ENCODE results near the gene BACH2.
"Not testable (repeated sequence)": the region's sequence is repeated elsewhere in the genome, so short reads cannot be mapped to it uniquely, and the experiment has no call there.

BACH2 gene

GRCh38 chr6:90296341-90297114, at the start of gene BACH2:
TSS of gene BACH2 (minus strand) at chr6:90296843. CDS start at chr6:90008844, 287,999 bp downstream.
- peak; percentile 88 for DNase-seq (ENCODE audit: low read depth, low spot score)
- H3K4me3 ChIP-seq (ENCODE audit: low read depth, low read length), result peak within 1 kb of the TSS; percentile 64
- TF ChIP-seq CTCF (IDR thresholded peaks at IDR 0.05; ENCODE audit: low read depth, low read length), result peak; percentile 27
- in situ Hi-C loops (cut with HindIII; ENCODE audit: low sequenced_read_pairs), result no loop called here

GRCh38 chr6:90343576-90343975, 46.9 kb upstream of the BACH2 start:
- in situ Hi-C loops (cut with HindIII; ENCODE audit: low sequenced_read_pairs), result no loop called here
- H3K4me3 ChIP-seq (ENCODE audit: low read depth, low read length), result no peak overlapping the region
- peak; percentile 15 for DNase-seq (ENCODE audit: low read depth, low spot score)
- no peak for TF ChIP-seq CTCF (IDR thresholded peaks at IDR 0.05; ENCODE audit: low read depth, low read length)

DNA sequence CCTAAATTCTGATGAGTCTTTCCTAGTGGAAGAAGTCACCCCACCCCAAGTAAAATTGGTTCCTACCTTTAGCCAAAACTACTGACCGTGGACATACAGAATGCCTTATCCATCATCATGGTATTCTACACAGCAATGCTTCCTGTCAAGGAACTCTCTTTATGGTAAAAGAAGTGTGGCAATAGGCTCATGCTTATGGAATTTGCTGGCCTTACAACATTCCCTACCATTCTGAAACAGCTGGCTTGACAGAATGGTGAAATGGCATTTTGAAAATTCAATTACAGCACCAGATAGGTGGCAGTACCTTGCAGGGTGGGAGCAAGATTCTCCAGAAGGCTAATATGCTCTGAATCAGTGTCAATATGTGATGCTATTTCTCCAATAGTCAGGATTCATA, 41.8 kb upstream of the BACH2 start:
- no peak for DNase-seq (ENCODE audit: low read depth, low spot score)
- no peak overlapping the region for H3K4me3 ChIP-seq (ENCODE audit: low read depth, low read length)
- TF ChIP-seq CTCF (IDR thresholded peaks at IDR 0.05; ENCODE audit: low read depth, low read length), result no peak
- in situ Hi-C loops (cut with HindIII; ENCODE audit: low sequenced_read_pairs), result no loop called here

GRCh38 chr6:90336388-90336947, 39.8 kb upstream of the BACH2 start:
- no peak for TF ChIP-seq CTCF (IDR thresholded peaks at IDR 0.05; ENCODE audit: low read depth, low read length)
- in situ Hi-C loops (cut with HindIII; ENCODE audit: low sequenced_read_pairs), result no loop called here
- H3K4me3 ChIP-seq (ENCODE audit: low read depth, low read length), result no peak overlapping the region
- no peak for DNase-seq (ENCODE audit: low read depth, low spot score)

- no peak for DNase-seq (ENCODE audit: low read depth, low spot score)
- no peak overlapping the region for H3K4me3 ChIP-seq (ENCODE audit: low read depth, low read length)
- TF ChIP-seq CTCF (IDR thresholded peaks at IDR 0.05; ENCODE audit: low read depth, low read length), result no peak
- in situ Hi-C loops (cut with HindIII; ENCODE audit: low sequenced_read_pairs), result no loop called here
These were observed 37.3 kb upstream of the BACH2 start for GRCh38 chr6:90333928-90334327.

DNA sequence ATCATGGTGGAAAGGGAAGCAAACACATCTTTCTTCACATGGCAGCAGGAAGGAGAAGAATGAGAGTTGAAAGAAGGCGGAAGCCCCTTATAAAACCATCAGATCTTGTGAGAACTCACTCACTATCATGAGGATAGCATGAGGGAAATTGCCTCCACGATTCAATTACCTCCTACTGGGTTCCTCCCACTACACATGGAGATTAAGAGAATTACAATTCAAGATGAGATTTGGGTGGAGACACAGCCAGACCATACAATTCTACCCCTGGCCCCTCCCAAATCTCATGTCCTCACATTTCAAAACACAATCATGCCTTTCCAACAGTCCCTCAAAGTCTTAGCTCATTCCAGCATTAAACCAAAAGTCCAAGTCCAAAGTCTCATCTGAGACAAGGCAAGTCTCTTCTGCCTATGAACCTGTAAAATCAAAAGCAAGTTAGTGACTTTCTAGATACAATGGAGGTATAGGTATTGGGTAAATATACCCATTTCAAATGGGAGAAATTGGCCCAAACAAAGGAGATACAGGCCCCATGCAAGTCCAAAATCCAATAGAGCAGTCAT, 36.4 kb upstream of the BACH2 start:
- in situ Hi-C loops (cut with HindIII; ENCODE audit: low sequenced_read_pairs); H3K4me3 ChIP-seq (ENCODE audit: low read depth, low read length); DNase-seq (ENCODE audit: low read depth, low spot score): not testable (repeated sequence)
